OCI-LY7 (cell line): ENCODE measurements around the gene CELF4.

Source experiments
- CTCF ChIP-seq: fragments of 200-600 bp; sonication (generic); conservative IDR thresholded peaks from 2 replicates; pipeline ENCODE4 v1.5.1; 2014; ENCODE audit warnings: mild to moderate bottlenecking, antibody characterized with exemption, low read length, moderate library complexity, mixed read lengths
- EZH2phosphoT487 ChIP-seq: fragments of 200-600 bp; sonication (generic); IDR thresholded peaks from 2 replicates; pipeline ENCODE4 v1.6.1; 2018; ENCODE audit warnings: low read depth, borderline replicate concordance, mild to moderate bottlenecking, mixed run types, antibody characterized with exemption, low read length, moderate library complexity, mixed read lengths

GRCh38 chr18:37315935-37316334 is 249.7 kb downstream of the CELF4 start:
- TF ChIP-seq CTCF (no peak), EZH2phosphoT487 (no peak)
